ENCODE data around the gene SMIM15. TPM values are rescaled to one million over a fixed set of nuclear protein-coding genes. Genes with fewer than 3 reads are reported as not detected.

SMIM15 gene
- polyA plus RNA-seq, 3 donors from 2014 or later, result 22.5 to 49.0 (median 40.9) TPM

Other genes with a start within 250 kb of the SMIM15 start
- gene ERCC8, start 217.4 kb downstream of the SMIM15 start, polyA plus RNA-seq, result 10 to 100 TPM; 11.9 to 17.0 (median 12.9) TPM
- gene NDUFAF2, start 217.3 kb downstream of the SMIM15 start, polyA plus RNA-seq, result 10 to 100 TPM; 15.7 to 23.2 (median 20.4) TPM
- gene ZSWIM6, start 169.8 kb upstream of the SMIM15 start, polyA plus RNA-seq, result under 1 TPM; 0.40 to 0.76 (median 0.43) TPM

All from immature natural killer cell (primary cell).